MM.1S (cell line): ENCODE data around the gene AFG3L2.

Source experiments
- EZH2 ChIP-seq: fragments of 300-600 bp; sonication (generic); optimal IDR thresholded peaks from 2 replicates; pipeline ENCODE3; 2017; ENCODE audit warnings: low read depth, mild to moderate bottlenecking, antibody characterized with exemption, low read length, mixed read lengths
- EZH2phosphoT487 ChIP-seq: fragments of 300-600 bp; sonication (generic); IDR thresholded peaks from 2 replicates; pipeline ENCODE4 v1.6.1; 2018; ENCODE audit warnings: antibody characterized with exemption, low read length
- TF ChIP-seq, protein P1 (sequence below): fragments of 300-600 bp; sonication (generic); IDR thresholded peaks from 2 replicates; pipeline ENCODE4 v1.5.1; 2016; ENCODE audit warnings: antibody characterized with exemption, low read length, mixed read lengths

GRCh38 chr18:12366784-12367183, 10.2 kb downstream of the AFG3L2 start:
- TF ChIP-seq, protein P1, sequence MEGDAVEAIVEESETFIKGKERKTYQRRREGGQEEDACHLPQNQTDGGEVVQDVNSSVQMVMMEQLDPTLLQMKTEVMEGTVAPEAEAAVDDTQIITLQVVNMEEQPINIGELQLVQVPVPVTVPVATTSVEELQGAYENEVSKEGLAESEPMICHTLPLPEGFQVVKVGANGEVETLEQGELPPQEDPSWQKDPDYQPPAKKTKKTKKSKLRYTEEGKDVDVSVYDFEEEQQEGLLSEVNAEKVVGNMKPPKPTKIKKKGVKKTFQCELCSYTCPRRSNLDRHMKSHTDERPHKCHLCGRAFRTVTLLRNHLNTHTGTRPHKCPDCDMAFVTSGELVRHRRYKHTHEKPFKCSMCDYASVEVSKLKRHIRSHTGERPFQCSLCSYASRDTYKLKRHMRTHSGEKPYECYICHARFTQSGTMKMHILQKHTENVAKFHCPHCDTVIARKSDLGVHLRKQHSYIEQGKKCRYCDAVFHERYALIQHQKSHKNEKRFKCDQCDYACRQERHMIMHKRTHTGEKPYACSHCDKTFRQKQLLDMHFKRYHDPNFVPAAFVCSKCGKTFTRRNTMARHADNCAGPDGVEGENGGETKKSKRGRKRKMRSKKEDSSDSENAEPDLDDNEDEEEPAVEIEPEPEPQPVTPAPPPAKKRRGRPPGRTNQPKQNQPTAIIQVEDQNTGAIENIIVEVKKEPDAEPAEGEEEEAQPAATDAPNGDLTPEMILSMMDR = no peak
- no peak for TF ChIP-seq EZH2
- TF ChIP-seq EZH2phosphoT487 = no peak
